ENCODE data around the gene RPP30.

GRCh38 chr10:90846746-90847145 is 25.0 kb upstream of the RPP30 start:
- TF ChIP-seq EZH2 (IDR thresholded peaks at IDR 0.05; ENCODE audit: insufficient read depth, poor library complexity, severe bottlenecking) (no peak), EZH2phosphoT487 (IDR thresholded peaks at IDR 0.05; ENCODE audit: insufficient read depth, low read depth) (no peak)

Data from GM23248 (cell line).